ENCODE data around the gene GPI.
A peak's percentile ranks its signal among the peaks of the same experiment; 100 is the strongest.

GPI gene

GRCh38 chr19:34404109-34404909, 39.3 kb downstream of the GPI start, which contains the start of gene PDCD2L:
Gene PDCD2L, plus strand, starts transcription at chr19:34404399. Its CDS starts 32 bp downstream, at chr19:34404431.
- peak; percentile 97 for DNase-seq (ENCODE audit: low read depth)

- DNase-seq (ENCODE audit: low read depth) = no peak
Observed at GRCh38 chr19:34405892-34406660, 41.1 kb downstream of the GPI start.

DNA sequence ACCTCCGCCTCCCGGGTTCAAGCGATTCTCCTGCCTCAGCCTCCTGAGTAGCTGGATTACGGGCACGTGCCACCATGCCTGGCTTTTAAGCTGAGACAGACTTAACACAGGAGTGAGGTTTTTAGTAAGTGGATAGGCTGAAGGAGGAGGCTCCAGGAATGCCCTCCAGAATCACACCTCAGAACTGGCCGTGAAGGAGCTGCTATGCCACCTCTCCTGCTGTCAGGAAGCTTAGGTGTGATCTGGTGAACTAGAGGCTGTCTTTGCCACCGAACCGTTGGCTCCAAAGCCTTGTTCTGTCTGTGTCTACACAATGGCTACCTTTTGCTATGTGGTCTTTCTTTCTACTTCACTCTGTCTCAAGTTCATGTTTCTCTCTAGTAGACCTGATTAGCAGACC, 43.4 kb downstream of the GPI start:
- no peak for DNase-seq (ENCODE audit: low read depth)

GRCh38 chr19:34409189-34410164, 44.5 kb downstream of the GPI start:
- no peak for DNase-seq (ENCODE audit: low read depth)

DNA sequence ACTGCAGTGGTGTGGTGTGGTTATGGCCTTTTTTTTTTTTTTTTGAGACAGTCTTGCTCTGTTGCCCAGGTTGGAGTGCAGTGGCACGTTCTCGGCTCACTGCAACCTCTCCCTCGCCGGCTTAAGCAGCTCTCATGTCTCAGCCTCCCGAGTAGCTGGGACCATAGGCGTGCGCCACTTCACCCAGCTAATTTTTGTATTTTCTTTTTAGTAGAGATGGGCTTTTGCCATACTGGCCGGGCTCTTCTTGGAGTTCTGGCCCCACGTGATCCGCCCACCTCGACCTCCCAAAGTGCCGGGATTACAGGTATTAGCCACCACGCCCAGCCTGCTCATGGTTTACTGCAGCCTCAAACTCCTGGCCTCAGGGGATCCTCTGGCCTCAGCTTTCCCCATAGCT, 46.2 kb downstream of the GPI start:
- no peak for DNase-seq (ENCODE audit: low read depth)

DNA sequence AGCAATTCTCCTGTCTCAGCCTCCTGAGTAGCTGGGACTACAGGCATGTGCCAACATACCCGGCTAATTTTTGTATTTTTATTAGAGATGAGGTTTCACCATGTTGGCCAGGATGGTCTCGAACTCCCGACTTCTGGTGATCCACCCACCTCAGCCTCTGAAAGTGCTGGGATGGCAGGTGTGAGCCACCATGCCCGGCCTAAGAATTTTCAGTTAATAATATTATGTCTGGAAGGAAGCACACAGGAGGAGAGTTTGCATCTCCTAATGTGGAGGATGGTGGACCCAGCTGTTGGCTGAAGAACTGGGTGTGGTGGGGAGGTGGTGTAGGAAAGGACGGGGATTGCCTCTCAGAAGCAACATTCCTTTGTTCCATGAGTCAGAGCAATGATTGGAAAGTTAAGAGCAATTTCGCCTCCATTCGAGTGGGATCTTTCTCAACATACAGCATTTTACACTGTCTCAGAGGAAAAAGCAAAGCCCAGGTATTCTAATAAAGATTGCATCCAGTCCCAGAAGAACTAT, 51.1 kb downstream of the GPI start:
- DNase-seq (ENCODE audit: low read depth) = no peak

DNA sequence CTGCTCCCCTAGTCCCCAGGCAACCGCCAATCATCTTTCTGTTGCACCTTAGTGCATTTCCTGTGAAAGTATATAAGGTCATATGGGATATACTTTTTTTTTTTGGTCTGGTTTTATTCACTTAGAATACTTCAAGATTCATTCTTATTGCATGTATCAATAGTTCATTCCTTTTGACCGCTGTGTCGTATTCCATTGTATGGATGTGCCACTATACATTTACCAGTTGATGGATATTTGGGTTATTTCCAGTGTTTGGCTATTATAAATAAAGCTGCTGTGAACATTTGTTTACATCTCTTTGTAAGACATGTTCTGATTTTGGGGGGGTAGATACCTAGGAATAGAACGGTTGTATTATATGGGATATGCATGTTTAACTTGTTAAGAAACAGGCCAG, 53.3 kb downstream of the GPI start:
- no peak for DNase-seq (ENCODE audit: low read depth)

GRCh38 chr19:34426096-34426661, 61.2 kb downstream of the GPI start:
- DNase-seq (ENCODE audit: low read depth) = no peak

DNA sequence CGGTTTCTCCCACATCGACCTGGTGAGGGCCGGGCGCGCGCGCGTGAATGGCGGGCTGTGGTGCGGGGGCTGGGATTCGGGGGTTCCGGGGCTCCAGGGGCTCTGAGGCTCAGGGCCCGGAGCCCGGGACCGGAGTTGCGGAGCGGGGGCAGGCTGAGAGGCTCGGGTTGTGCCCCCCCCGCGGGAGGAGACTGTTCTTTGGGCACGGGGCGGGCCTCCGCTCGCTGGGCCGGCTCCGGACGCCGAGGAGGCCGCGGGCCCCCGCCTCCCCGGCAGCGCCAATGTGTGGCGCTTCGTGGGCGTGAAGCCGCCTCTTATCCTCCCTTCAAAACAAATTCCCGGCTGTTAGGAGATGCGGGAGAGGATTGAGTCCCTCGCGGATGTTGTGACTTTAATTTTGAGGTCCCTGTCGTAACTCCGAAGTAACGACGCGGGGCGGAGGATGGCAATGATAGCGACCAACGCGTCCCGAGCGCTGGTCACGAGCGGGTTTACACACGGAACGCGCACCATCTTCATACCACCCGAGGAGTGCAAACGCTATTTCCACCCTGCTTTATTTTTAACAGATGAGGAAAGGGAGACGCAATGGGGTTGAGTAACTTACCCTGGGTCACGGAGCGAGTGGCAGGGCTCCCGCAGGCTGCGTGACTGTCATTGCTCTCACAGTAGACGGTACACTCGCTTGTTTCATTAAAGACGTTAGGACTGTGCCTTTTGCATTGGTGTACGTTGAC, 63.7 kb downstream of the GPI start:
- DNase-seq (ENCODE audit: low read depth) = peak; percentile 20

- no peak for DNase-seq (ENCODE audit: low read depth)
Observed at GRCh38 chr19:34429553-34429952, 64.6 kb downstream of the GPI start.

DNA sequence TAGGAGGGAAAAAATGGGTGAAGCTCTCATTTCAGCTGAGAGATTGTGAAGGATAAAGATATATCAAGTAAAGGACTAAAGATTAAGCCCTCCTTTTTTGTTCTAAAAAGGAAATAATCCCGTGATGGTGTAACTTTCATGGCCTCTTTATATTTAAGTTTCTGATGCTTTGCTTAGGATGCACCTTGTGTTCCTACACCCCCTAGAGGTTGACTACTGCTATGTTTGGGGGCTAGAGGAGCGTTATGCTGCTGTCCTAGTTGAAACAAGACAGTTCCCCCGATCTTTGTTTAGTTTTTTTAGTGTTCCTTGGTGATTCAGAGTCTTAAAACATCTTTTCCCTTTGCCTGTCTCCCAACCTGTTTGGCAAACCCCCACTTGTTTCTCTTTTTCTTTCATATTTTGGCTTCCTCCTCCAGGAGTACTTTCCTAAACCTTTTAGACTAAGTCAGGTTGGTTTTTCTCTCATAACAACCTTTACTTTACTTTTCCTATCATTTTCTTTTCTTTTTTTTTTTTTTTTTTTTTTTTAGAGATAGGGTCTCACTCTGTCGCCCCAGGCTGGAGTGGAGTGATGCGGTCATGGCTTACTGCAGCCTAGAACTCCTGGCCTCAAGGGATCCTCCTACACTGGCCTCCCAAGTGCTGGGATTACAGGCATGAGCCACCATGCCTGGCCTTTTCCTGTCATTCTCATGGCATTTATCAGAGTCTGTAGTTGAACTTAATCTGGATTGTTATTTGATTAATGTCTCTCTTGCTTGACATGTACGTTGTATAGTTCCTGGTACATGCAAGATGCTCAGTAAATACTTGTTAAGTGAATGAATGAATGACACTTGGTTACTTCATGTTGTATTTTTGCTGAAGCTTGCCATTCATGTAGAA, 66.0 kb downstream of the GPI start:
- DNase-seq (ENCODE audit: low read depth) = peak; percentile 53

- DNase-seq (ENCODE audit: low read depth) = no peak
Observed at GRCh38 chr19:34431681-34432402, 66.8 kb downstream of the GPI start.

DNA sequence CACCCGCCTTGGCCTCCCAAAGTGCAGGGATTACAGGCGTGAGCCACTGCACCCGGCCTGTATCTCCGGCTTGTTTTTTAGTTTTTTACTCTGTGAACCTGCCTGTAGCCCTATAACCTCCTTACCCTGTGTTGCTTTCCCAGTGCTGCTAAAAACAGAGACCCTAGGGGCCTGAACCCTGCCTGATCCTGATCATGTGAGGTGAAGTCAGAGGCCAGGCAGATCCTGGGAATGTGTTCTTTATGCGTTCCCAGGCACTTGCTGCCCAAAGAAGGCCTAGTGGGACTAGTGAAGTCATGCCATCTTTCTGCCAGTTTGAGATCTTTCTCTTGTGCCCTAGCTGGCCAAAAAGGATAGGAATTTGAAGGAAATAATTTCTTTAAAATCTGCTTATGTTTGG, 67.8 kb downstream of the GPI start:
- no peak for DNase-seq (ENCODE audit: low read depth)

GRCh38 chr19:34436716-34437115, 71.7 kb downstream of the GPI start:
- DNase-seq (ENCODE audit: low read depth) = no peak

- no peak for DNase-seq (ENCODE audit: low read depth)
Observed at GRCh38 chr19:34448191-34448590, 83.2 kb downstream of the GPI start.

Measured in HS-27A (cell line).